ENCODE measurements around the gene DDTL.
"Not testable (repeated sequence)": the region's sequence is repeated elsewhere in the genome, so short reads cannot be mapped to it uniquely, and the experiment has no call there.

DDTL gene

DNA sequence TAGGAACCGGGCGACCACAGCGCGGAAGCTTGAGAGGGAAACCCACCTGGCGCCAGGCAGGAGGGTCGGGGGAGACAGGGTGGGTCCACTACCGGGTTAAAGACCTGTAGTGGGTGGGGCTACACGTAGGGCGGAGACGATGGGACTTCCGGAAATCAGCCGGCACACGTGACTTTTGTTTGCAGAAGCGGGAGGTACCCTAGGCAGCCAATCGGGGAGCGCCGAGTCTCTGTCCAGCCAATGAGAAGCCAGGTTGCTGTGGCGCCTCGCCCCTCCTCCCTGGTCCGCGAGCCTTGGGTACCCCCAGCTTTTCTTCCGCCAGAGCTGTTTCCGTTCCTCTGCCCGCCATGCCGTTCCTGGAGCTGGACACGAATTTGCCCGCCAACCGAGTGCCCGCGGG, at the start of gene DDTL:
TSS of gene DDTL (plus strand) at position 321 of the 400 bp plus-strand sequence. CDS start at position 348, 27 bp downstream.
- not testable (repeated sequence) for DNase-seq (ENCODE audit: low read depth)

DNA sequence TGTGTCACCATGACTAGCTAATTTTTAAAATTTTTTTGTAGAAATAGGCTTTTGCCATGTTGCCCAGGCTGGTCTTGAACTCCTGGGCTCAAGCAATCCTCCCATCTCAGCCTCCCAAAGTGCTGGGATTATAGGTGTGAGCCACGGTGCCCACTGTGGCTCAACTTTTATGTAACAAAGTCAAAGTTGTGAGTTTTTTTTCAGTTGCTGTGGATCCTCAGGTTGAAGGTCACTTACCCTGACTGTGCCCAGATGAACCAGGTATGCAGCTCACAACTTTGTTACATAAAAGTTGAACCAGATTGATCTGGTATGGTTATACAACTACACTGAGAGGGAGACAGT, 46.4 kb upstream of the DDTL start:
- DNase-seq (ENCODE audit: low read depth) = not testable (repeated sequence)

DNA sequence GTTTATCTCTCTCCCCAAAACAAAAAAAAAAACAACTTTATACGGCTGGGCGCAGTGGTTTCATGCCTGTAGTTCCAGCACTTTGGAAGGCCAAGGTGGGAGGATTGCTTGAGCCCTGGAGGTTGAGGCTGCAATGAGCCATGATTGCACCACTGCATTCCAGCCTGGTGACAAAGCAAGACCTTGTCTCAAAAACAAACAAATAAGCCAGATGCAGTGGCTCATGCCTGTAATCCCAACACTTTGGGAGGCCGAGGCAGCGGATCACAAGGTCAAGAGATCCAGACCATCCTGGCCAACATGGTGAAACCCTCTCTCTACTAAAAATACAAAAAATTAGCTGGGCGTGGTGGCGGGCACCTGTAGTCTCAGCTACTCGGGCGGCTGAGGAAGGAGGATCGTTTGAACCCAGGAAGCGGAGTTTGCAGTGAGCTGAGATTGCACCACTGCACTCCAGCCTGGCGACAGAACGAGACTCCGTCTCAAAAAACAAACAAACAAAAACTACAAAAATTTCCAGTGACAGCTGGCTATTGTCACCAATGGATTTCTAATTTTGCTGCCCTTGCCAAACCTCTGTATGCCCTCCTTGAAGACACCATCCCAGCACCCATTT, 45.0 kb upstream of the DDTL start:
- not testable (repeated sequence) for DNase-seq (ENCODE audit: low read depth)

DNA sequence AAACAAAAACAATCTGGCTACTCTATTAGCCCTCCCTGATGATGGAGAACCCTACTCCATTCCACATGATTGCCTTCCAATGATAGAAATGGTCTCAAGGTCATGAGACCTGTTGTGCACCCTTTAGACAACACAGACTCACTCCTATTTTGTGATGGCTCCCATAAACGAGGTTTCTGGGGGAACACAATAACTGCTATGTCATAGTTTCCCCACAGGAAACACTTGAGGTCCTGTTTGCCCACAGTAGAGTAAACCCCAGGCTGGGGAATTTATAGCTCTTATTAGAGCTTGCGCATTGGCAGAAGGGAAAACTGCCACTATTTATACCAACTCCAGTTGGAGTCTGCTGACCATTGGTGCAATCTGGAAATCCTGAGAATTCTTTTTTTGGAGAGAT, 43.8 kb upstream of the DDTL start:
- DNase-seq (ENCODE audit: low read depth) = no peak

DNA sequence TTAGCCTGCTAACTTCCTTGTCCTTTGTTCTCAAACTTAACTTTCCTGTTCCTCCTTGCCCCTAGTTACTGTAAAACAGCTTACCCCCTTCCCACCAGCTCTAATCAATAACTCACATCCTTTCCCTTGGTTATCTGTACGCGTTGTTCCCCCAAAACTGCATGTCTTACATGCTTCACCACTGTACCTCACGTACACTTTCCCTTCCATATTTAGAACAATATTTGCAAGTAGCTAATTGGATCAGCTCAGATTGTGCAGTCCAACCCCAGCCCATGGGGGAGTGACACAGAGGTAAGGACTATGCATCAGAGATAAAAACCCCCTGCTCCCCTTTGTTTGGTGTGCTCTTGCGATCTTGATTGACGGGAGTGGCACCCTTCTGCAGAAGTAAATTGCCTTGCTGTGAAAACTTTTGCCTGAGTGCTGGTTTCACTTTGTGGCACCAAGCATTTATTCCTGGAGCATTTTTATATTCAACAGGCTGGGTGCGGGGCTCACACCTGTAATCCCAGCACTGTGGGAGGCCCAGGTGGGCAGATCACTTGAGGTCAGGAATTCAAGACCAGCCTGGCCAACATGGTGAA, 41.6 kb upstream of the DDTL start:
- no peak for DNase-seq (ENCODE audit: low read depth)

DNA sequence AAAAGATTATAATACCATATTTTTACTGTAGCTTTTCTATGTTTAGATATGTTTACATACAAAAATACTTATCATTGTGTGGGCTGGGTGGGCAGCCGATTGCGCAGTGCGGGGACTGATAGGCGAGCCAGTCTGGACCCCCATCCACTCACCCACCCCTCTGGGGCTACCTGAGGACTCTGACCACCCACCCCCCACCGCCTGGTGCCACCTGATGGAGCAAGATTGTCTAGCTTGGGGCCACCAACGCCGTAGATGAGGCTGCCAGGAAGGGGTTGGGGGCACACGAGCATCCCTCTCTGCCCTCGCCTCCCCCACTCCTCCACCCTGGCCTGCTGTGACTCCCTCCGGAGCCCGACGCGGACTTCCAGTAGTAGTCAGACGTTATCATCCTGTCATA, 40.1 kb upstream of the DDTL start:
- DNase-seq (ENCODE audit: low read depth) = no peak

DNA sequence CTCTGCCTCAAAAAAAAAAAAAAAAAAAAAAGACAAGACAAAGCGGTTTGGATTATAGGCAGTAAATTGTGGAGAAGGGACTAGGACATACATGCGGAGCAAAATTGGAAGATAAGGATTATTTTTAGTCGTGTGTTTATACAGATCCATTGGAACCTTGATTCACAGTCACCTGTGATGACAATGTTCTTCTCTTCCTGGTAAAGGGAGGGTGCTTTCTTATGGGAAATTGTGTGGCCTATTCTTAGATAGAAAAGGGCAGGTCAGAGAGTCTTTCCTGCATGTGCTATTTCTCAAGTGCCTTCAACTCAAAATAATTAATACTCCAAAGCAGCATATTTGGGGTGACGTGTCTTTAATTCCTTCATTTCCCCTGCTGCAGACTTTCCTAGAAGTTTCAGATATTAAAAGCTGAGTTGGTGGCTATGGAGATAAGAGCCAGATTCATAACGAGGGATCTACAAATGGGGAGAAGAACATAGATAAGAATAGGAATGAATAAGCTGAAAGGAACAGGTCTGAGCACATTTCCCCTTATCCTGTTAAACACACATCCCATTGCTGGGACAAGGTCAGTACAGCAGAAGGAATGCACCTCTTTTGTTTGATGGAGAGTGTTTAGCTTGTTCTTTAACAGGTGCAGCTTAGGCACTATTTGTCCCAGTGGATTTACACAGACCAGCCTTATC, 28.2 kb upstream of the DDTL start:
- no peak for DNase-seq (ENCODE audit: low read depth)

DNA sequence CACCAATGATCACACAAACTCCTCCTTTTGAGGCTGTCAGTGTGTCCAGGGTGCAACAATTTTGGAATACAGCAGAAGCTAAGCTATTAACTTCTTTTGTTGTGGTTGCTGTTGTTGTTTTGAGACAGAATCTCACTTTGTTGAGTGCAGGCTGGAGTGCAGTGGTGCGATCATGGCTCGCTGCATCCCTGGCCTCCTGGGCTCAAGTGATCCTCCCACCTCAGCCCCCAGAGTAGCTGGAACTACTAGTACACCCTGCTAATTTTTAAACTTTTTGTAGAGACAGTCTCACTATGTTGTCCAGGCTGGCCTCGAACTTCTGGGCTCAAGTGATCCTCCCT, 27.7 kb upstream of the DDTL start:
- DNase-seq (ENCODE audit: low read depth) = no peak

DNA sequence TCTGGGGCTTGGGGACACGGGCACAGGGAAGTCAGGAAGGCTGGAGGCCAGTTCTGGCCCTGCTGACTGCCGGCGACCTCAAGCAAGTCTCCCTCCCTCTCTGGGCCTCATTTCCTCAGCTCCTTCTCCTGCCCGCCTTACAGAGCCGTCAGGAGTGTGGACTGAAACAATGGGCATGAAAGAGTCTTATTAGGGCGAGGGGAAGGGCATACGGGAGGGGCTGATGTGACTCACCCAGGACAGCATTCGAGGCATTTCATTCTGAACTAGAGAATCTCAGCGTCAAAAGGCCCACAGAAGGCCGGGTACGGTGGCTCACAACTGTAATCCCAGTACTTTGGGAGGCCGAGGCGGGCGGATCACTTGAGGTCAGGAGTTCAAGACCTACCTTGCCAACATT, 26.5 kb upstream of the DDTL start:
- DNase-seq (ENCODE audit: low read depth) = not testable (repeated sequence)

DNA sequence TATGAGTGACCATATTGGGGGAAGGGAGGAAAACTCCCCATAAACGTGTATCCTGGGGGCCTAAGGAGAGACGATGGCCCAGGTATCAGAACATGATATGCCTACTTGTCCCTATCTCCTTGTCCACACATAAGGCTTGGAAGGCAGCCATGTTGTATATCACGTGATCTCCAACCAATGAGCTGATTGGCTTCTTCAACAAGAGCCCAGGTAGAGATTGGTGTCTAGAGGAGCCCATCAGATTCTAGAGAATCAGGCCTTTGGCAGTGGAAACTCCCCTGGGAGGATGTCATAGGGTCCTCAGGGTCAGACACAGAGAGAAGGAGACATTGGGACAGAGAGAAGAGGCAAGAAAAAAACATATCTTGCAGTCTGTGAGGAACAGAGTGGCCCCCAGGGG, 19.3 kb upstream of the DDTL start:
- DNase-seq (ENCODE audit: low read depth) = not testable (repeated sequence)

DNA sequence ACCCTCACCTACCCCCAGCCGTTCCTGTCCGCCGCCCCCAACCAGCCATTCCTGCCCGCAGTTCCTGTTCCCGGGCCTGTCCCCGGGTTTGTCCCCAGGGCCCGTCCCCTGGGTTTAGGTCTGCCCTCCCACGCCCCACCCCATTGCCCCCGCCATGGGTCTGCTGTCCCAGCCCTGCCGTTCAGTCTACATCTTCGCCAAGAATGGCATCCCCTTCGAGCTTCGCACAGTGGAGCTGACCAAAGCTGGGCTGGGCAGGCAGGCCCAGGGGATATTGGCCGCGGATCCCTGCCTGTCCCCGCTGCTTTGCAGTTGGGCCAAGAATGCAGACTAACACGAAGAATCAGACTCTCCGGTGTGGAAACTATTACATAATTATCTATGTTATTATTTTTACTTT, 16.9 kb upstream of the DDTL start:
- DNase-seq (ENCODE audit: low read depth) = not testable (repeated sequence)

DNA sequence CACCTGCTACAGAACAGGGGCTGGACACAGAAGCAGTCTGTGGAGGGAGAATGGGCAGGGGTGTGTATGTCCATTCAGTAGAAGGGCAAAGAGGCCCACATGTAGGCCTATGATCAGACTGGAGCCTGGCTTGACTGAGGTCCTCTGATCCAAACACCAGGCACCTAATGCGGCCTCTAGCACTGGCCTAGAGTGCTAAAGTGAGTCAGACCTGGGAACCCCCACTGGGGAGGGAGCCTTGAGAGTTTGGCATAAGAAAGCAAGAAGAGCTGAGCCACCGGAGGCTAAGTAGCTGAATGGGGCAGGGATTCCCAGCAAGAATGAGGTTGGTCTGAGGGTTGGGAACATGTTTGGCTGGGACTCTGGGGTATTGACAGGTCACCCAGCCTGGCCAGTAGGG, 15.3 kb upstream of the DDTL start:
- not testable (repeated sequence) for DNase-seq (ENCODE audit: low read depth)

DNA sequence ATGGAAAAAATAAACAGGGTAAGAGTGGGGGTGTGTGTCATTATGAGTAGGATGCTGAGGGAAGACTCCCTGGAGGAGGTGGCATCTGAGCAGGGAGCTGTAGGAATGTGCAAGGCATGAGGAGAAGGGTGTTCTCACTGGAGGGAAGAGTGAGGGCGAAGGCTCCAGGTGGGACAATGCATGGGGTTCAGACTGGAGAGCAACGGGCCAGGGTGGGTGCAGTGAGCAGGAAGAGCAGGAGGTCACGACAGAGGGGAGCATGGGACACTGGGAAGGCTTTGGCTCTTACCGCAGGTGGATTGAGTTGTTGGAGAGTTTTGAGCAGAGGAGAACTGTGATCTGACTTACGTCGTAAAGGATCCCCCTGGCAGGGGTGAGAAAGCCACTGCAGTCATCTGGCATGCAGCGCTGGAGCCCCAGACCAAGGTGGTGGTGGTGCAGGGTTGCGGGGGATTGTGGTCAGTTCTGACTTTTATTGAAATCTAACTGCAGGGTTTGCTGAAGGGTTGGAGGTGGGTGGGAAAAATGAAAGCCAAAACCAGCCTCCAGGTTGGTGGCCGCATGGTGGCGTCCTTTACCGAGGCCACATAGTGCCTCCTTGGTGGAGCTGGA, 13.8 kb upstream of the DDTL start:
- not testable (repeated sequence) for DNase-seq (ENCODE audit: low read depth)

DNA sequence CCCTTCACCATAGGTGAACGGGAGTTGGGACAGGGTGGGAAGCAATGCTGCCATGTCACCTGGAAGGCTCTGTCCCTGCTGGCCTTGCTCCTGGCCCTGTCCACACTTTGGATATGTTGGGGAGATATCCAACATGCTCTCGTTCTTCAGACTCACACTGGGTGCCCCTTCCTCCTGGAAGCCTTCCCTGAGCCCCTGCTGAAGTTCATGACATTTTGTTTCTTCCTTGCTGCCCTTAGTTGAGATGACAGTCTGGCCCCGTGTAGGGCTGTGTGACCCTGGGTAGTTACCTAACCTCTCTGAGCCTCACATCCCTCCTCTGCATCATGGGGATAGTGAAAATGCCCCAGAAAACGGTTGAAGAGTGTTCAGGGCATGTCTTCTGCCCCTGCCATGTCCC, 13.2 kb upstream of the DDTL start:
- DNase-seq (ENCODE audit: low read depth) = not testable (repeated sequence)

DNA sequence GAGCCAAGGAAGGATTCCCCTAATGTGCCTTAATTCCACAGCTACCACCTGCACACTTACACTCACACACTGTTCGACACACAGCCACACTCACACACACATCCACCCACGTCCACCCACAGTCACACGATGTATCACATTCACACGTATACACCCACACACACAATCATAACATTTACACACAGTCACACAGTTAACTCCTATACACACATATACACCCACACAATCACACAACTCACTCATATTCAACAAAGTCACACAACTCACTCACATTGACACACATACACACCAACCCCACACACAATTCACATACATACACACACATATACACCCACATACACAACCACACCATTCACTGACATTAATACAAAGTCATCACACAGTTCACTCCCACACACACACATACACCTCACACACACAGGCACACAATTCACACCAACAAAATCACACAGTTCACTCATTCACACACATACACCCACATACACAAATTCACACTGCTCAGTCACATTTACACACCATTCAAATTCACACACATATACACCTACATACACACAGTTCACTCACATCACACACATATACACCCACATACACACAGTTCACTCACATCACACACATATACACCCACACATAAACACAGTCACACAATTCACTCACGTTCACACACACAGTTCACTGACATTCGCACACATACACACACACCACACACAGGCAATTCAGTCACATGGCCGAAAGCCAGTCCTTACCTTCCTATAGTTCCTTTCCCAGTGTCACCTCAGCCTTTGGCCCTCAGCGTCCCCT, 12.3 kb upstream of the DDTL start:
- not testable (repeated sequence) for DNase-seq (ENCODE audit: low read depth)

DNA sequence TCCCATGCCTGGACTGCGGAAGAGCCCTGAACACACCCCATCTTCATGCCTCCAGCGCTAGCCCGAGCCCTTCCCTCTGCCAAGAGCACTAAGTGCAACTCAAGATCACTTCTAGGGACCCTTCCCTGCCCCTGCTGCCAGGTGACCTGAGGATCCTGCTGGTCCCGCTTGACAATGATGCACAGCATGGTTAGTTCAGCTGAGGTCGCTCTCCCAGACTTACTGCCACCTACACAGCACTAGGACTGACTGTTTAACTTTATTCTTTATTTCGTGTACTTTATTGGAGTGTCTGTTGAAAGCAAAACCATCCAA, 11.7 kb upstream of the DDTL start:
- not testable (repeated sequence) for DNase-seq (ENCODE audit: low read depth)

DNA sequence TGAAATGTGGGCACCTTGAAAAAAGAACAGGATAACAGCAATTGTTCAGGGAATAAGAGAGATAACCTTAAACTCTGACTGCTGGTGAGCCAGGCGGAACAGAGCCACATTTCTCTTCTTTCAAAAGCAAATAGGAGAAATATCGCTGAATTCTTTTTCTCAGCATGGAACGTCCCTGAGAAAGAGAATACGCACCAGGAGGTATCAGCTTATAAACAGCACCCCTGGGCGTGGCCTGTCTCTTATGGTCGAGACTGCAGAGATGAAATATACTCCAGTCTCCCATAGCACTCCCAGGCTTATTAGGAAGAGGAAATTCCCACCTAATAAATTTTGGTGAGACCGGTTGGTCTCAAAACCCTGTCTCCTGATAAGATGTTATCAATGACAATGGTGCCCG, 10.8 kb upstream of the DDTL start:
- DNase-seq (ENCODE audit: low read depth) = not testable (repeated sequence)

DNA sequence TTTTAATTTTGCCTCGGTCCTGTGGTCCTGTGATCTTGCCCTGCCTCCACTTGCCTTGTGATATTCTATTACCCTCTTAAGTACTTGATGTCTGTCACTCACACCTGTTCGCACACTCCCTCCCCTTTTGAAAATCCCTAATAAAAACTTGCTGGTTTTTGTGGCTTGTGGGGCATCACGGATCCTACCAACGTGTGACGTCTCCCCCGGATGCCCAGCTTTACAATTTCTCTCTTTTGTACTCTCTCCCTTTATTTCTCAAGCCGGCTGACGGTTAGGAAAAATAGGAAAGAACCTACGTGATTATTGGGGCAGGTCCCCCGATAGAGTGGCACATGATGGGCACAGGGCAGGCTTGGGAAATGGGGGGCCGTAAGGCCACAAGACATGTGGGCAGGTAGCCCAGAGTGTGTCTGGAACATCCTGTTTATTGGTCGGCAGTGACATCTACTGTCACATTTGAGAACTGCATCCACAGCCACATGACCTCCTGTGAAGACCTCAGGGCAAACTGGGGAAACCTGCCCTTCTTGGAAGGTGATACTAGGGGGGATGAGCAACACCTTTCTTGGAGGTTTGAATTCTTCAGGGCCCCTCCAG, 10.3 kb upstream of the DDTL start:
- peak; percentile 67 for DNase-seq (ENCODE audit: low read depth)

DNA sequence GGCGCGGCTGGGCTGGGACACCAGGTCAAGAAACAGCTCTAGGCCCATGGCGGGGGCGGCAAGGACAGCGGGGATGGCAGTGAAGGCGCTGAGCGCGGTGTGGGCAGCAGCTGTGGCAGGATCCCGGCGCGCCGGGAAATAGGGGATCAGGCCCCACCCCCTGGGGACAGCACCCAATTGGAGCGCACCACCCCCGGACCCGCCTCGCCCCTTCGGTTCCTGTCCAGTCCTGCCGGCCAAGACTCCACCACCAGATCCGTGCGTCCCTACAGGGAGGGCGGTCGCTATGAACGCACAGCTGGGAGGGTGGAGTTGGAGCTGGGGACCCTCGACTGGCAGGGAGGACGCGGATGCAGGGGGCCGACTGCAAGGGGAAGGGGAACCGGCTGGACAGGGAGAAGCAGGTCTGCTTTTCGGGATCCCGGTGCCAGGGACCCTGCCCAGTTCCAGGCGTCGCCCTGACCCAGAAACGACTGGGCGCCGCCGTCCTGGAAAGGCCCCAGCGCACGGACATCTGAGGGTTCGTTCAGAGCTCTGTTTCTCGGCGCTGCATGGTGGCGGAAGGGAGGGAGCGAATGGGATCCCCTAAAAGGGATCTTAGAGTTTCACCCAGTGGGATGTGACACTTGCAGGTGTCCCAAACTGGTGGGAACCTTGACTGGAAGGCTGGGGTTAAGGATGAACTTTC, 5.5 kb upstream of the DDTL start, which contains the start of gene GSTT2B:
TSS of gene GSTT2B (minus strand) at position 112 of the 688 bp plus-strand sequence. CDS start at position 48, 64 bp downstream.
- DNase-seq (ENCODE audit: low read depth) = not testable (repeated sequence)

DNA sequence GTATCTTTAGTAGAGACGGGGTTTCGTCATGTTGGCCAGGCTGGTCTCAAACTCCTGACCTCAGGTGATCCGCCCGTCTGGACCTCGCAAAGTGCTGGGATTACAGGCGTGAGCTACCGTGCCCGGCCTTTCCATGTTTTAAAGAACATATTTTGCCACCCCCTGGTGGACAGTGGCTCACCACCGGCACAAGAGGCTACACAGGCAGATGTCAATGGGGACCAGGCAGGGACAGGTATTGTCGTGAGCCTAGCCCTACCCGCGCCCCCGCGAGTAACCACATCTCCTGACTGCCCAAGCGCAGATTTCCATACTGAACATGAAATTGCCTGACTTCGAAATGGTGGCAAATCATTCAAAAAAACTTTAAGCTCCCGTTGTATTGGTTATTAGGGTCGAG, 594 bp upstream of the DDTL start:
- DNase-seq (ENCODE audit: low read depth) = not testable (repeated sequence)

DNA sequence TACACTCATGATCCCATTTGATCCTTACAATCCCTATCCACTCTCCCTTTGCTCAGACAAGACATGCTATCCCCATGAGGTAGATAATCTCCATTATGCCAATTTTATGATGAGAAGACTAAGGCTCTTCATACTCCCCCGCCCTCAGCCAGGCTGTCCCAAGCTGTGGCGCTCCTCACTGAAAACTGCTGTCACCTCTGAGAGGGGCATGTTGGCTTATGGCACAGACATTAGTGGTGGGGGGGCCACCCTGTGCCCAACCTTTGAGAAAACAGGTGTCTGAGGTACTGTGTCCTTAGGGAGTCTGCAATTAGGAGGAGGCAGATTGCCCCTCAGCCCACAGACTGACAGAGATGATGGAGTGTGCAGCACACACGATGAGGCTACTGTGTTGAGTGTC, 2.4 kb downstream of the DDTL start:
- no peak for DNase-seq (ENCODE audit: low read depth)
